DND-41 (cell line): Measurements from ENCODE around the gene PRKCA.
"Not testable (repeated sequence)": the region's sequence is repeated elsewhere in the genome, so short reads cannot be mapped to it uniquely, and the experiment has no call there.

Experiments
- ATAC-seq: fragments of 200-7000 bp; cut with Tn5 transposase; 3 replicates; pipeline ENCODE4 v1.9.1; 2021; ENCODE audit warnings: low read depth; ENCODE audit not compliant: insufficient read depth
- DNase-seq: peaks from one replicate; pipeline ENCODE4 v3.0.0-alpha.2; 2020
- H2AFZ ChIP-seq: 2 replicates; pipeline ENCODE4 v1.6.0; 2012; ENCODE audit warnings: low read depth, low read length
- H3K27ac ChIP-seq: 2 replicates; pipeline ENCODE4 v1.5.1; 2012; ENCODE audit warnings: low read length, inconsistent platforms
- H3K27me3 ChIP-seq: fragments of 200-600 bp; sonication (generic); 2 replicates; pipeline ENCODE4 v1.6.0; 2012; ENCODE audit warnings: low read length, mild to moderate bottlenecking, inconsistent platforms; ENCODE audit not compliant: insufficient read depth, poor library complexity
- H3K36me3 ChIP-seq: 2 replicates; pipeline ENCODE4 v1.5.1; 2012; ENCODE audit warnings: low read length, inconsistent platforms; ENCODE audit not compliant: insufficient read depth
- H3K4me1 ChIP-seq: 2 replicates; pipeline ENCODE4 v1.5.1; 2012; ENCODE audit warnings: mild to moderate bottlenecking, low read length; ENCODE audit not compliant: insufficient read depth
- H3K4me2 ChIP-seq: 2 replicates; pipeline ENCODE4 v1.6.0; 2012; ENCODE audit warnings: mild to moderate bottlenecking, moderate library complexity, low read length, inconsistent platforms; ENCODE audit not compliant: insufficient read depth
- H3K4me3 ChIP-seq, 2 experiments: fragments of 200-600 bp in 1 of 2; shearing (Covaris generic) in 1 of 2; 2 replicates each; pipeline ENCODE4 v1.5.1; 2012 to 2016; ENCODE audit warnings: inconsistent platforms in 2 of 2, low read length in 2 of 2, mild to moderate bottlenecking in 2 of 2, low read depth in 1 of 2, moderate library complexity in 1 of 2
- H3K79me2 ChIP-seq: 2 replicates; pipeline ENCODE4 v1.6.0; 2012; ENCODE audit warnings: low read length, inconsistent platforms; ENCODE audit not compliant: insufficient read depth
- H3K9ac ChIP-seq: 2 replicates; pipeline ENCODE4 v1.6.0; 2012; ENCODE audit warnings: low read depth, mild to moderate bottlenecking, inconsistent platforms, low read length, moderate library complexity
- H3K9me3 ChIP-seq: 2 replicates; pipeline ENCODE4 v1.5.1; 2012; ENCODE audit warnings: low read length, moderate library complexity, mild to moderate bottlenecking, inconsistent platforms; ENCODE audit not compliant: insufficient read depth, severe bottlenecking
- H4K20me1 ChIP-seq: 2 replicates; pipeline ENCODE4 v1.6.0; 2012; ENCODE audit warnings: low read length; ENCODE audit not compliant: insufficient read depth
- EZH2 ChIP-seq: IDR thresholded peaks from 3 replicates; pipeline ENCODE4 v1.6.1; 2012; ENCODE audit warnings: borderline replicate concordance, low read depth, mild to moderate bottlenecking, moderate library complexity, low read length, inconsistent platforms; ENCODE audit not compliant: severe bottlenecking
- TF ChIP-seq, protein P1 (sequence below): IDR thresholded peaks from 2 replicates; pipeline ENCODE4 v1.5.1; 2012; ENCODE audit warnings: borderline replicate concordance, low read length, moderate library complexity, mild to moderate bottlenecking; ENCODE audit not compliant: poor library complexity, severe bottlenecking; ENCODE audit errors: extremely low read depth

The PRKCA gene

DNA sequence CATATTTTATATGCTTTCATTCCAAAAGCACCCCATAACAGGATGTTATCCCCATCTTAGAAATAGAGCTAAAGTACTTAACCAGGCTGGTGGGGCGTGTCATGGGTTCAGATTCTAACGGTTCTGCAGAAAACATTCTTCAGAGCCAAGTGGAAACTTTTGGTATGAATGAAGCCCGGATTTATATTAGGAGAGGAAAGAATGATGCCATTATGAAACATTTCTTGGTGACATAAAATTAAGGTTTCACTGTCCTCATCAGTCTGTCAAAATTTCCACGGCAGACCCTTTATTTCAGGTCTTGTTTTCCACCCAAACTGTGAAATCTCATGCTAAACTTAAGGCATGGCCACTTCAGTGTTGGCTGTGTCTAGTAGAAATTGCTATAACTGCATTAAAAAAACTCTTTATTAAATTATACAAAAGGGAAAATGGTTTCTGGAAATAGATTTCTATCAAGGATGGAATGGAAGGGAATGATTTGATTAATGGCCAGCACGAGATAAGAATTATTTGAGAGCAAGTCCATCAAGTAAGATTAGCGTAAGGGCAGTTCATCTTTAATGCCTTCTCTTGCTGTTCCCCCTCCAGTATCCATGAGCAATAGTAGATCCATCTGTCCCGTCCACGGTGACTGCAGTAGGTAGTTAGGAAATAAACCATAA lies 11.7 kb downstream of the PRKCA start:
- Histone ChIP-seq H3K27me3 (no peaks in the 10 kb centered on the region), H3K9me3 (no peaks in the 10 kb centered on the region), H4K20me1 (no peaks in the 10 kb centered on the region; the same call in 1 of the 2 replicates), H3K27ac (no peak overlapping the region), H3K36me3 (peaks cover 32% of the 10 kb centered on the region), H3K4me1 (no peaks in the 10 kb centered on the region), H3K4me2 (no peak overlapping the region), H2AFZ (no peak overlapping the region), H3K9ac (no peak overlapping the region), H3K79me2 (peaks cover 69% of the 10 kb centered on the region), H3K4me3 (no peak overlapping the region)
- DNase-seq = no peak
- no peak for ATAC-seq
- TF ChIP-seq, protein P1, sequence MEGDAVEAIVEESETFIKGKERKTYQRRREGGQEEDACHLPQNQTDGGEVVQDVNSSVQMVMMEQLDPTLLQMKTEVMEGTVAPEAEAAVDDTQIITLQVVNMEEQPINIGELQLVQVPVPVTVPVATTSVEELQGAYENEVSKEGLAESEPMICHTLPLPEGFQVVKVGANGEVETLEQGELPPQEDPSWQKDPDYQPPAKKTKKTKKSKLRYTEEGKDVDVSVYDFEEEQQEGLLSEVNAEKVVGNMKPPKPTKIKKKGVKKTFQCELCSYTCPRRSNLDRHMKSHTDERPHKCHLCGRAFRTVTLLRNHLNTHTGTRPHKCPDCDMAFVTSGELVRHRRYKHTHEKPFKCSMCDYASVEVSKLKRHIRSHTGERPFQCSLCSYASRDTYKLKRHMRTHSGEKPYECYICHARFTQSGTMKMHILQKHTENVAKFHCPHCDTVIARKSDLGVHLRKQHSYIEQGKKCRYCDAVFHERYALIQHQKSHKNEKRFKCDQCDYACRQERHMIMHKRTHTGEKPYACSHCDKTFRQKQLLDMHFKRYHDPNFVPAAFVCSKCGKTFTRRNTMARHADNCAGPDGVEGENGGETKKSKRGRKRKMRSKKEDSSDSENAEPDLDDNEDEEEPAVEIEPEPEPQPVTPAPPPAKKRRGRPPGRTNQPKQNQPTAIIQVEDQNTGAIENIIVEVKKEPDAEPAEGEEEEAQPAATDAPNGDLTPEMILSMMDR = no peak
- no peak for TF ChIP-seq EZH2

DNA sequence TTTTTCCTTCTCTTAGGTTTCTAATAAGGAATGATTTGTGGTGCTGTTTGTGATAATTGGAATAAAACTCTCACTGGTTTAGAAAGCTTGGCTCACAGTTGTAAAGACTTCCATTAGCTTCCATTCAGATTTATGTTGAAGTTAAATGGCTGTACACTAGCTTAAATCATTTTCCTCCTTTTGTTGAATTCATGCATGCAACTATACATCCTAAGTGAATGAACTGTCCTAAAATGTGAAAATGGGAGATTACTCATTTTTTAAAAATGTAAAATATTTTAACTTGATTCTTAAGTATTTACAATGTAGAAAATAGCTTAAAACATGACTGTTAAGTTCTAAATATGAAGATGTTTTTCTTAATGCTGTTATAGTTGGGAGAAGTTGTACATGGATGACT lies 15.2 kb downstream of the PRKCA start:
- H3K36me3 ChIP-seq = peaks cover 13% of the 10 kb centered on the region
- H3K9ac ChIP-seq = no peak overlapping the region
- H3K27me3 ChIP-seq = no peaks in the 10 kb centered on the region
- H2AFZ ChIP-seq = no peak overlapping the region
- TF ChIP-seq EZH2 = no peak
- TF ChIP-seq, protein P1 = no peak
- H3K27ac ChIP-seq = no peak overlapping the region
- no peaks in the 10 kb centered on the region; the same call in 1 of the 2 replicates for H4K20me1 ChIP-seq
- H3K4me2 ChIP-seq = no peak overlapping the region
- peaks cover 75% of the 10 kb centered on the region for H3K79me2 ChIP-seq
- no peak for ATAC-seq
- H3K4me3 ChIP-seq = no peak overlapping the region
- H3K4me1 ChIP-seq = no peaks in the 10 kb centered on the region
- DNase-seq = no peak
- H3K9me3 ChIP-seq = peaks cover 11% of the 10 kb centered on the region

GRCh38 chr17:66319226-66319625 lies 16.8 kb downstream of the PRKCA start:
- peaks cover 78% of the 10 kb centered on the region for H3K79me2 ChIP-seq
- no peaks in the 10 kb centered on the region for H3K4me1 ChIP-seq
- ATAC-seq = no peak
- H3K36me3 ChIP-seq = peaks cover 13% of the 10 kb centered on the region
- TF ChIP-seq, protein P1 = no peak
- TF ChIP-seq EZH2 = no peak
- no peak for DNase-seq
- H3K4me2 ChIP-seq = no peak overlapping the region
- no peaks in the 10 kb centered on the region for H4K20me1 ChIP-seq
- H3K9me3 ChIP-seq = peaks cover 11% of the 10 kb centered on the region
- H3K9ac ChIP-seq = no peak overlapping the region
- no peaks in the 10 kb centered on the region for H3K27me3 ChIP-seq
- no peak overlapping the region for H3K4me3 ChIP-seq
- H2AFZ ChIP-seq = no peak overlapping the region
- H3K27ac ChIP-seq = no peak overlapping the region

GRCh38 chr17:66322764-66323163 lies 20.4 kb downstream of the PRKCA start:
- ATAC-seq (no peak), DNase-seq (no peak)
- Histone ChIP-seq H3K27me3 (no peaks in the 10 kb centered on the region), H3K79me2 (peaks cover 79% of the 10 kb centered on the region), H3K9ac (no peak overlapping the region), H3K27ac (no peak overlapping the region), H3K4me3 (no peak overlapping the region), H2AFZ (no peak overlapping the region), H3K36me3 (peaks cover 6% of the 10 kb centered on the region; the same call in 1 of the 2 replicates), H3K4me1 (no peaks in the 10 kb centered on the region), H3K4me2 (no peak overlapping the region), H3K9me3 (peaks cover 11% of the 10 kb centered on the region), H4K20me1 (no peaks in the 10 kb centered on the region)
- TF ChIP-seq, protein P1 = no peak
- TF ChIP-seq EZH2 = no peak

- not testable (repeated sequence) for H3K4me2 ChIP-seq, H3K27me3 ChIP-seq, ATAC-seq, H3K4me3 ChIP-seq, H2AFZ ChIP-seq, H4K20me1 ChIP-seq, DNase-seq, H3K4me1 ChIP-seq, H3K27ac ChIP-seq, H3K9ac ChIP-seq
- peaks cover 11% of the 10 kb centered on the region; the same call in 1 of the 2 replicates for H3K36me3 ChIP-seq
- H3K79me2 ChIP-seq = peaks cover 77% of the 10 kb centered on the region
- H3K9me3 ChIP-seq = peaks cover 11% of the 10 kb centered on the region
Observed at GRCh38 chr17:66324381-66325004, 22.1 kb downstream of the PRKCA start.
